ENCODE measurements around the gene SPTLC2. TPM values are rescaled to one million over a fixed set of nuclear protein-coding genes. Genes with fewer than 3 reads are reported as not detected.

SPTLC2 gene
- total RNA-seq, 1 experiment from 2014 or later: 32.6 TPM

GRCh38 chr14:77622366-77622961 lies 6.0 kb upstream of the SPTLC2 start:
- H2BK12ac ChIP-seq (ENCODE audit: insufficient read length, low read depth, low read length): no peak overlapping the region
- H3K27ac ChIP-seq (ENCODE audit: insufficient read length, low read depth, low read length): no peak overlapping the region
- H3K23me2 ChIP-seq (ENCODE audit: insufficient read length, low read depth, low read length, poor library complexity, severe bottlenecking): no peaks in the 10 kb centered on the region
- H3K9ac ChIP-seq (ENCODE audit: extremely low read depth, insufficient read length, low read length): no peak overlapping the region
- no peak overlapping the region for H3K4ac ChIP-seq (ENCODE audit: low read depth, low read length)
- no peak overlapping the region for H3K14ac ChIP-seq (ENCODE audit: insufficient read depth, low read length)
- no peak overlapping the region for H2BK15ac ChIP-seq (ENCODE audit: low read depth, low read length)
- H3T11ph ChIP-seq (ENCODE audit: low read length): no peak overlapping the region
- H3K9me3 Mint-ChIP-seq: no peaks in the 10 kb centered on the region
- H3K4me1 ChIP-seq (ENCODE audit: insufficient read depth, low read length): no peaks in the 10 kb centered on the region
- no peak overlapping the region for H2AK5ac ChIP-seq (ENCODE audit: insufficient read length, low read length)
- no peaks in the 10 kb centered on the region for H3K79me2 ChIP-seq (ENCODE audit: insufficient read depth, low read length)
- WGBS (ENCODE audit: extremely low coverage, insufficient read length, low lambda C conversion rate): no CpG with 5 or more reads among the region's 1 CpG
- H3K27me3 Mint-ChIP-seq (ENCODE audit: low read depth): peaks cover 3% of the 10 kb centered on the region
- H4K5ac ChIP-seq (ENCODE audit: insufficient read length, low read depth, low read length): no peak overlapping the region
- no peak overlapping the region for H3K18ac ChIP-seq (ENCODE audit: insufficient read length, low read depth, low read length)
- H3K23ac ChIP-seq (ENCODE audit: insufficient read length, low read depth, low read length): no peak overlapping the region
- H3K27me3 ChIP-seq (ENCODE audit: insufficient read depth, low read length): no peaks in the 10 kb centered on the region
- no peaks in the 10 kb centered on the region for H3K79me1 ChIP-seq (ENCODE audit: insufficient read depth, low read depth, low read length, poor library complexity, severe bottlenecking)
- no peak overlapping the region for H4K8ac ChIP-seq (replicated peaks; ENCODE audit: insufficient read length, low read depth, low read length)
- H2BK5ac ChIP-seq (ENCODE audit: insufficient read length, low read length): no peak overlapping the region
- H2BK20ac ChIP-seq (ENCODE audit: low read depth, low read length, poor library complexity, severe bottlenecking): no peak overlapping the region
- no peak for TF ChIP-seq CTCF (conservative IDR thresholded peaks at IDR 0.05)
- H3K4me1 Mint-ChIP-seq: peaks cover 8 to 9% of the 10 kb centered on the region in 2 experiments
- no peak overlapping the region for H3K56ac ChIP-seq (ENCODE audit: insufficient read length, low read depth, low read length)
- no peak overlapping the region for H2AFZ ChIP-seq (ENCODE audit: low read length)
- H3K4me3 Mint-ChIP-seq: no peak overlapping the region
- no peak for DNase-seq
- H3K4me2 ChIP-seq (ENCODE audit: insufficient read depth, insufficient read length, low read length): no peak overlapping the region
- H3K27ac Mint-ChIP-seq: no peak overlapping the region
- H4K20me1 ChIP-seq (ENCODE audit: control insufficient read depth, insufficient read depth, insufficient read length): no peaks in the 10 kb centered on the region
- H2BK120ac ChIP-seq (ENCODE audit: low read depth, low read length, poor library complexity, severe bottlenecking): no peak overlapping the region
- no peaks in the 10 kb centered on the region for H3K36me3 Mint-ChIP-seq (ENCODE audit: insufficient read depth in 1 of 3, low read depth in 3 of 3)
- no peaks in the 10 kb centered on the region for H3K9me3 ChIP-seq (ENCODE audit: control insufficient read depth, low read depth, low read length)
- H4K91ac ChIP-seq (ENCODE audit: insufficient read length, low read depth, low read length): no peak overlapping the region
